ENCODE data around the gene TRIP6. TPM values are rescaled to one million over a fixed set of nuclear protein-coding genes. Genes with fewer than 3 reads are reported as not detected.
"Not testable (repeated sequence)": the region's sequence is repeated elsewhere in the genome, so short reads cannot be mapped to it uniquely, and the experiment has no call there.

Gene TRIP6
- total and polyA plus RNA-seq, 5 donors = 31.4 to 49.6 (median 44.7) TPM

DNA sequence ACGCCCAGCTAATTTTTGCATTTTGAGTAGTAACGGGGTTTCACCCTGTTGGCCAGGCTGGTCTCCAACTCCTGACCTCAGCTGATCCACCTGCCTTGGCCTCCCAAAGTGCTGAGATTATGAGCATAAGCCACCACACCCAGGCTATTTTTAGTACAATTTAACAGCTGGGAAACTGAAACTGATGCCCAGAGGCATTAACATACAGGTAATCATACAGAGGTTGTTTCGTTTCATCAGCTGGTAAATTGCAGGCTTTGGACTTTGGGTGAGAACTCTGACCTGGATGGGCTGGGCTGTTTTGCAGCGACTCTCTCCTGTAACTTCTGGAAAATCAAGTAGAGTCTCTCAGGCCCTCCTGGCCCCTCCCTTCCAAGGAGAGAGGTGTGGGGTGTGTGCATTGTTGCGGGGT lies 34.7 kb downstream of the TRIP6 start:
- WGBS = 73% methylated on average over 5 of the region's 5 CpGs
- no peak for ATAC-seq
- no peaks in the 10 kb centered on the region for H3K27me3 ChIP-seq (ENCODE audit: control insufficient read depth, insufficient read depth)
- no peak overlapping the region for H3K27ac ChIP-seq (ENCODE audit: low read length)
- intact Hi-C loops (cut with DNase I) = no loop called here
- no peaks in the 10 kb centered on the region for H3K4me1 ChIP-seq (ENCODE audit: control insufficient read depth, insufficient read depth, low read length)
- no peak overlapping the region for H3K4me3 ChIP-seq (ENCODE audit: low read length)
- no peak for DNase-seq
- no peaks in the 10 kb centered on the region for H3K9me3 ChIP-seq (ENCODE audit: control insufficient read depth, low read length)

GRCh38 chr7:100902638-100903037 lies 35.5 kb downstream of the TRIP6 start:
- Histone ChIP-seq H3K9me3 (ENCODE audit: control insufficient read depth, low read length) (no peaks in the 10 kb centered on the region), H3K27ac (ENCODE audit: low read length) (no peak overlapping the region), H3K4me1 (ENCODE audit: control insufficient read depth, insufficient read depth, low read length) (no peaks in the 10 kb centered on the region), H3K4me3 (ENCODE audit: low read length) (no peak overlapping the region), H3K27me3 (ENCODE audit: control insufficient read depth, insufficient read depth) (no peaks in the 10 kb centered on the region)
- intact Hi-C loops (cut with DNase I) = no loop called here
- WGBS = 84% methylated on average over 7 of the region's 7 CpGs
- ATAC-seq (no peak), DNase-seq (no peak)

- no peak for DNase-seq
- intact Hi-C loops (cut with DNase I) = no loop called here
- H3K4me3 ChIP-seq (ENCODE audit: low read length) = no peak overlapping the region
- H3K27ac ChIP-seq (ENCODE audit: low read length) = no peak overlapping the region
- H3K4me1 ChIP-seq (ENCODE audit: control insufficient read depth, insufficient read depth, low read length) = no peaks in the 10 kb centered on the region
- ATAC-seq = no peak
- WGBS = 96% methylated on average over 5 of the region's 5 CpGs
- H3K27me3 ChIP-seq (ENCODE audit: control insufficient read depth, insufficient read depth) = no peaks in the 10 kb centered on the region
- no peaks in the 10 kb centered on the region for H3K9me3 ChIP-seq (ENCODE audit: control insufficient read depth, low read length)
These were observed 41.3 kb downstream of the TRIP6 start for GRCh38 chr7:100908512-100908911.

DNA sequence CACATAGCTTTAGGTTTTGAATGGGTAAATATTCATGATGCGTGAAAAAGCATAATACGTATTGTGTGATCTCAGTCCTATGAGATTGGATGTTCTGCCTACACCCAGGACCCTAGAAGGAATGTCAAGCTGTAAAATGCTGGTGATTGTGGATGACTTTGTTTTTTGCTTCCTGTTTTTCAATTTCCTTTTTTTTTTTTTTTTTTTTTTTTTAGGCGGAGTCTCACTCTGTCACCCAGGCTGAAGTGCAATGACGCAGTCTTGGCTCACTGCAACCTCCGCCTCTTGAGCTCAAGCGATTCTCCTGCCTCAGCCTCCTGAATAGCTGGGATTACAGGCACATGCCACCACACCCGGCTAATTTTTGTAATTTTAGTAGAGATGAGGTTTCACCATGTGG lies 43.3 kb downstream of the TRIP6 start:
- DNase-seq; H3K4me3 ChIP-seq (ENCODE audit: low read length); H3K27me3 ChIP-seq (ENCODE audit: control insufficient read depth, insufficient read depth); H3K27ac ChIP-seq (ENCODE audit: low read length); H3K4me1 ChIP-seq (ENCODE audit: control insufficient read depth, insufficient read depth, low read length); H3K9me3 ChIP-seq (ENCODE audit: control insufficient read depth, low read length); intact Hi-C loops (cut with DNase I); ATAC-seq: not testable (repeated sequence)
- 71% methylated on average over 7 of the region's 7 CpGs for WGBS

DNA sequence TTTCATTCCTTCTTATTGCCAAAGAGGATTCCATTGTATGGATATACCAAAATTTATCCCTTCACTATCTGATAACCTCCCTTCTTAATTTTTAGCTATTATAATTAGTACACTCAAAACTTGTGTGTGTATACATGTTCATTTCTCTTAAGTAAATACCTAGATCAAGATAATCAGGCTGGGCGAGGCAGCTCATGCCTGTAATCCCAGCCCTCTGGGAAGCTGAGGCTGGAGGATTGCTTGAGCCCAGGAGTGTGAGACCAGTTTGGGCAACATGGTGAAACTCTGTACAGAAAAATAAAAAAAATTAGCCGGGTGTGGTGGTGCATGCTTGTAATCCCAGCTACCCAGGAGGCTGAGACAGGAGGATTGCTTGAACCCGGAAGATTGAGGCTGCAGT lies 44.3 kb downstream of the TRIP6 start:
- intact Hi-C loops (cut with DNase I) = no loop called here
- ATAC-seq (no peak), DNase-seq (no peak)
- H3K9me3 ChIP-seq (ENCODE audit: control insufficient read depth, low read length) = no peaks in the 10 kb centered on the region
- no peak overlapping the region for H3K4me3 ChIP-seq (ENCODE audit: low read length)
- H3K4me1 ChIP-seq (ENCODE audit: control insufficient read depth, insufficient read depth, low read length) = no peaks in the 10 kb centered on the region
- WGBS = 88% methylated on average over 3 of the region's 3 CpGs
- H3K27me3 ChIP-seq (ENCODE audit: control insufficient read depth, insufficient read depth) = no peaks in the 10 kb centered on the region
- H3K27ac ChIP-seq (ENCODE audit: low read length) = no peak overlapping the region

GRCh38 chr7:100914208-100914878 lies 47.2 kb downstream of the TRIP6 start:
- intact Hi-C loops (cut with DNase I) = no loop called here
- Histone ChIP-seq H3K27ac (ENCODE audit: low read length) (no peak overlapping the region), H3K9me3 (ENCODE audit: control insufficient read depth, low read length) (no peaks in the 10 kb centered on the region), H3K27me3 (ENCODE audit: control insufficient read depth, insufficient read depth) (no peaks in the 10 kb centered on the region), H3K4me1 (ENCODE audit: control insufficient read depth, insufficient read depth, low read length) (no peaks in the 10 kb centered on the region), H3K4me3 (ENCODE audit: low read length) (no peak overlapping the region)
- DNase-seq = no peak
- WGBS = 84% methylated on average over 15 of the region's 15 CpGs
- ATAC-seq = no peak

DNA sequence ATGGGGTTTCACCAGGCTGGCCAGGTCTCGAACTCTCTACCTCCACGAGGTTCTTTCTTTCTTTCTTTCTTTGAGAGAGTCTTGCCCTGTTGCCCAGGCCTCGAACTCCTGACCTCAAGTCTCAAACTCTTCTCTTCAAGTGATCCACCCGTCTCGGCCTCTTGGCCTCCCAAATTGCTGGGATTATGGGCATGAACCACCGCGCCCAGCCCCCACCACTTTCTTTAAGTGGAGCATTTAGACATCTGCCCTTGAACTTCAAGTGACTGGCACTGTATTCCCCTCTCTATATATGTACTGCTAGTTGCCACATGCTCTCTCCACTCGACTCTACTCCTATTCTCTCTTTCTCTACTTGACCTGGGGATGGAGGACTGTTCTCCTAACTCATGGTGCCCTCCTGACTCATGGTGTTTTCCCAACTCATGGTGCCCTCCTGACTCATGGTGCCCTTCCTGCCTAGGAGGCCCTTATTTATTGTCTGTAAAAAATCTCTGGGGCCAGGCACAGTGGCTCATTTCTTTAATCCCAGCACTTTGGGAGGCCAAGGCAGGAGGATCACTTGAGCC lies 47.8 kb downstream of the TRIP6 start:
- Histone ChIP-seq H3K9me3 (ENCODE audit: control insufficient read depth, low read length) (no peaks in the 10 kb centered on the region), H3K27ac (ENCODE audit: low read length) (no peak overlapping the region), H3K4me1 (ENCODE audit: control insufficient read depth, insufficient read depth, low read length) (no peaks in the 10 kb centered on the region), H3K4me3 (ENCODE audit: low read length) (no peak overlapping the region), H3K27me3 (ENCODE audit: control insufficient read depth, insufficient read depth) (no peaks in the 10 kb centered on the region)
- no peak for ATAC-seq
- no peak for DNase-seq
- 90% methylated on average over 8 of the region's 8 CpGs for WGBS
- intact Hi-C loops (cut with DNase I) = no loop called here

DNA sequence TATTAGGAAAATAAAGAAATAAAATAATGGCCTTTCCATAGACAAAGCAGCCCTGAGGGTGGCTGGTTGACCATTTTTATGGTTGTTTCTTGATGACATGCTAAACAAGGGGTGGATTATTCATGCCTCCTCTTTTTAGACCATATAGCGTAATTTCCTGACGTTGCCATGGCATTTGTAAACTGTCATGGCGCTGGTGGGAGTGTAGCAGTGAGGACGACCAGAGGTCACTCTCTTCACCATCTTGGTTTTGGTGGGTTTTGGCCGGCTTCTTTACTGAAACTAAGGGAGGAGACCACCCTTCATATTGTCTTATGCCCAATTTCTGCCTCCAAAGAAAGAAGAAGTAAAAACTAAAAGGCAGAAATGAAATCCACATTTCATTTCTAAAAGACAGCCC lies 52.1 kb downstream of the TRIP6 start:
- H3K27me3 ChIP-seq (ENCODE audit: control insufficient read depth, insufficient read depth); H3K4me1 ChIP-seq (ENCODE audit: control insufficient read depth, insufficient read depth, low read length); ATAC-seq; DNase-seq; H3K27ac ChIP-seq (ENCODE audit: low read length); intact Hi-C loops (cut with DNase I); H3K4me3 ChIP-seq (ENCODE audit: low read length); H3K9me3 ChIP-seq (ENCODE audit: control insufficient read depth, low read length): not testable (repeated sequence)
- WGBS = 86% methylated on average over 5 of the region's 5 CpGs

DNA sequence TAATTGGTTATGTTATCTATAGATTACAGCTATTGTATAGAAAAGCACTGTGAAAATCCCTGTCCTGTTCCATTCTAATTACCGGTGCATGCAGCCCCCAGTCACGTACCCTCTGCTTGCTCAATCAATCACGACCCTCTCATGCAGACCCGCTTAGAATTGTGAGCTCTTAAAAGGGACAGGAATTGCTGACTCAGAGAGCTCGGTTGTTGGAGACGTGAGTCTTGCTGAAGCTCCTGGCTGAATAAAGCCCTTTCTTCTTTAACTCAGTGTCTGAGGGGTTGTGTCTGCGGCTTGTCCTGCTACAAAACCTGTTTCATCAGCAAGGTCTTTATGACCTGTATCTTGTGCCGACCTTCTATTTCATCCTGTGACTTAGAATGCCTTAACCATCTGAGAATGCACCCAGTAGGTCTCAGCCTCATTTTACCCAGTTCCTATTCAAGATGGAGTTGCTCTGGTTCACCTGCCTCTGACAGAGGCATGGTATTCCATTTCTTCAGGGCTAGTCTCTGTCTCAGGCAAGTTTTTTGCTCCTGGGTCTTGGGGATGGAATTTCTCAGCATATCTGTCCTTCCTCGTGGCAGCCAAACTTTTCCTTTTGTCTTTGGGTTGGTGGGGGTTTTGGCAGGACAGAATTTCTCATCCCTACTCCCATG lies 52.7 kb downstream of the TRIP6 start:
- H3K4me1 ChIP-seq (ENCODE audit: control insufficient read depth, insufficient read depth, low read length); H3K9me3 ChIP-seq (ENCODE audit: control insufficient read depth, low read length); DNase-seq; intact Hi-C loops (cut with DNase I); ATAC-seq; H3K4me3 ChIP-seq (ENCODE audit: low read length); H3K27me3 ChIP-seq (ENCODE audit: control insufficient read depth, insufficient read depth); H3K27ac ChIP-seq (ENCODE audit: low read length): not testable (repeated sequence)
- WGBS = 70% methylated on average over 9 of the region's 9 CpGs

DNA sequence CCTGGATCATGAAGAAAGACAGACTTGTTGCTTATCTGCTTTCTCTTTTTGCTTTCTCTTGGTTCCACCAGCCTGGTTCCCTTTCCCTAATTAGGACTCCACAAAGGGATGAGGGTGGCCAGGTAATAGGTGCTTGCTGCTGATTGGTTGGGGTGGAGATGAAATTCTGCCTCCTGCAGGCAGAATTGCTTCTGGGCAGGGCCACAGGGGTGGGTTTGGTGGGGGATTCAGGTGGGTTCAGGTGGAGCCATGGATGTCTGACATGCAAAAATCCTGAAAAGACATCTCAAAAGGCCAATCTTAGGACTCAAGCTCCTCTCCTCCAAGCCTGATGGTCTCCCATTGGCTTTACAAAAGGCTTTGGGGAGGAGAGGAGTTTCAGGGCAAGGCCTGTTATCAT lies 53.9 kb downstream of the TRIP6 start:
- intact Hi-C loops (cut with DNase I) = no loop called here
- Histone ChIP-seq H3K27ac (ENCODE audit: low read length) (no peak overlapping the region), H3K4me1 (ENCODE audit: control insufficient read depth, insufficient read depth, low read length) (no peaks in the 10 kb centered on the region), H3K27me3 (ENCODE audit: control insufficient read depth, insufficient read depth) (no peaks in the 10 kb centered on the region), H3K4me3 (ENCODE audit: low read length) (no peak overlapping the region), H3K9me3 (ENCODE audit: control insufficient read depth, low read length) (no peaks in the 10 kb centered on the region)
- ATAC-seq = no peak
- DNase-seq = no peak

Data from right cardiac atrium (tissue), 5 donors.